Cardiac fibroblast (primary cell): ENCODE measurements around the gene FBXL16.

Experiments used
- DNase-seq, 2 donors: peaks; one replicate each; pipeline versions ENCODE4 v3.0.0 to v3.0.0-alpha.2; 2010; ENCODE audit warnings: low read depth in 2 of 2
- H3K4me3 ChIP-seq, 2 donors: replicated peaks in 1 of 2; 1 replicate in 1 of 2; 2 replicates in 1 of 2; pipeline ENCODE4 v1.5.1; 2011; ENCODE audit warnings: low read depth in 2 of 2, low read length in 2 of 2, mild to moderate bottlenecking in 2 of 2, moderate library complexity in 1 of 2
- TF ChIP-seq, protein P1 (sequence below): IDR thresholded peaks from one replicate; pipeline ENCODE4 v1.5.1; 2011; ENCODE audit warnings: low read depth, mild to moderate bottlenecking, low read length, inconsistent platforms

Gene FBXL16

DNA sequence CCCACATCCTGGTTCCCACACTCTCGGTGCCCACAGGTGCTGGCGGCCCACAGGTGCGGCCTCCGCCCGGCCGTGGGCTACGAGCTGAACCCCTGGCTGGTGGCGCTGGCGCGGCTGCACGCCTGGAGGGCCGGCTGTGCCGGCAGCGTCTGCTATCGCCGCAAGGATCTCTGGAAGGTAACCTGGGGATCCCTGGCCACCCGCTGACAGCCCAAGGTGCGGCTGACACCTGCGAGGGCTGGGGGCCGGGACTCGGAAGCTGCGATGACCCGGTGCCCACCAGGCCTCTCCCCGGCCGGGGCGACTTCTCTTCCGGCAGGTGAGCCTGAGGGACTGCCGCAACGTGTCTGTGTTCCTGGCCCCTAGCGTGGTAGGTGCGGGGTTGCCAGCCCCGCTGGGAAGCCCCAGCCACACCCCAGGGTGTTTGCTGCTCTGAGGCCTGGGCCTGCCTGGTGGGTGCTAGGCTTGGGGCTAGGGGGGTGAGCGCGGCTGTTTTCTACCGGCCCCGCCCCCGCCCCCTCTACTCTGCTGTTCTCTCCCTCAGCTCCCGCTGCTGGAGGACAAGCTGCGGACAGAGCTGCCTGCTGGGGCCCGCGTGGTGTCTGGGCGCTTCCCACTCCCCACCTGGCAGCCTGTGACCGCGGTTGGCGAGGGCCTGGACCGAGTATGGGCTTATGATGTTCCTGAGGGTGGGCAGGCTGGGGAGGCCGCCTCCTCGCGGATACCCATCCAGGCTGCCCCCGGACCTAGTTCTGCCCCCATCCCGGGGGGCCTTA, 16.4 kb upstream of the FBXL16 start:
- TF ChIP-seq, protein P1, sequence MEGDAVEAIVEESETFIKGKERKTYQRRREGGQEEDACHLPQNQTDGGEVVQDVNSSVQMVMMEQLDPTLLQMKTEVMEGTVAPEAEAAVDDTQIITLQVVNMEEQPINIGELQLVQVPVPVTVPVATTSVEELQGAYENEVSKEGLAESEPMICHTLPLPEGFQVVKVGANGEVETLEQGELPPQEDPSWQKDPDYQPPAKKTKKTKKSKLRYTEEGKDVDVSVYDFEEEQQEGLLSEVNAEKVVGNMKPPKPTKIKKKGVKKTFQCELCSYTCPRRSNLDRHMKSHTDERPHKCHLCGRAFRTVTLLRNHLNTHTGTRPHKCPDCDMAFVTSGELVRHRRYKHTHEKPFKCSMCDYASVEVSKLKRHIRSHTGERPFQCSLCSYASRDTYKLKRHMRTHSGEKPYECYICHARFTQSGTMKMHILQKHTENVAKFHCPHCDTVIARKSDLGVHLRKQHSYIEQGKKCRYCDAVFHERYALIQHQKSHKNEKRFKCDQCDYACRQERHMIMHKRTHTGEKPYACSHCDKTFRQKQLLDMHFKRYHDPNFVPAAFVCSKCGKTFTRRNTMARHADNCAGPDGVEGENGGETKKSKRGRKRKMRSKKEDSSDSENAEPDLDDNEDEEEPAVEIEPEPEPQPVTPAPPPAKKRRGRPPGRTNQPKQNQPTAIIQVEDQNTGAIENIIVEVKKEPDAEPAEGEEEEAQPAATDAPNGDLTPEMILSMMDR: no peak
- H3K4me3 ChIP-seq: peak overlapping the region; percentile 41 to 77
- no peak for DNase-seq

DNA sequence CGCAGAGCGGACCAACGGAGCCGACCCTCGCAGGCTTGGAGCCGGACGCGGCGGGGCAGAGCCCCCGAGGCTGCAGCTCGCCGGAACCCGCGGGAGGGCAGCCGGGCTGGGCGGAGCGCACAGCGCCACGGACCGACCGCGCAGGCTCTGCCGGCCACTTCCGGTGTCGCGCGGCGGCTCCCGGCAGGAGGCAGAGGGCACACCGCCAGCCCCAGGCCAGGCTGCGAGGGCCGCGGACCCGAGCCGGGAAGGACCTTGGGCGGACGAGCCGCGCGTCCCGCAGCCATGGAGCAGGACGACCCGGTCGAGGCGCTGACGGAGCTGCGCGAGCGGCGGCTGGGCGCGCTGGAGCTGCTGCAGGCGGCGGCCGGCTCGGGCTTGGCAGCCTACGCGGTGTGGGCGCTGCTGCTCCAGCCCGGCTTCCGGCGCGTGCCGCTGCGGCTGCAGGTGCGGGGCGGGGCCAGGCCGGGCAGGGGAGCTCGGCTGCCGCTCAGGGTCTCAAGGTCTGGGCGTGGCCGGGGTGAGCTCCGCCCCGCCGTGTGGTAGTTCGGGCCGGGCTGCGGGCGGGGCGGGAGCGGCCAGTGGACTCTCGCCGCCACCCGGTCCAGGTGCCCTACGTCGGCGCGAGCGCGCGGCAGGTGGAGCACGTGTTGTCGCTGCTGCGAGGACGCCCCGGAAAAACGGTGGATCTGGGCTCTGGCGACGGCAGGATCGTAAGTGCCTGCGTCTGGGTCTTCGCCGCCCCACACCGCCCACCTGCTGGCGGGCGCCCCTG, 15.6 kb upstream of the FBXL16 start, which contains the start of gene ANTKMT:
Gene ANTKMT (plus strand): TSS at position 157 of the 775 bp plus-strand sequence. CDS start 129 bp downstream, at position 286.
- TF ChIP-seq, protein P1: no peak
- DNase-seq: peak; percentile 62 to 79
- peak within 1 kb of the TSS; percentile 76 to 77 for H3K4me3 ChIP-seq

DNA sequence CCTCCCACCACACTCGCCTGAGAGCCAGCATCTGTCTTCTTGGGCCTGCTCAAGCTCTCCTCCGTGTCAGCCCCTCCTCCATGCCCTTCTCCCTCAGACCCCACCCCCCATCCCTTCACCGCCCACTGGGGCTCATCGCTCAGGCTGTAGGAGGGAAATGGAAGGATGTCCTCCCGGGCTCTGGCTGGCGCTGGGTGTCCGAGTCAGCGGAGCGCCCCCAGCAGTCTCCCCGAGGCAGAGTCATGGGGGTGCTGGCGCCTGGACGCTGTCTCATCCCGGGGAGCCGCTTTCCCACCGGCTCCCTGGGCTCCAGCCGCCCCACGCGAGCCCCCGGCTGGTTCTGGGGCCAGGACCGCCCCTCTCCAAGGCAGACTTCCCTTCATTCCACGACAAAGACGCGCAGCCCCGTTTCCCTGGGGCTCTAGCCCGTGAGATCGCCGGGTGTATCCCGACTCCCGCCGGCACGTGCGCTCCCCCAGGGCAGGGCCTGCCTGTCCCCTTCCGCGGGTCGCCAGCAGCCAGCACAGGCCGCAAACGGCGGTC, 14.9 kb upstream of the FBXL16 start:
- DNase-seq: peak; percentile 63 to 80
- H3K4me3 ChIP-seq: peak overlapping the region; percentile 76 to 77
- TF ChIP-seq, protein P1: no peak

DNA sequence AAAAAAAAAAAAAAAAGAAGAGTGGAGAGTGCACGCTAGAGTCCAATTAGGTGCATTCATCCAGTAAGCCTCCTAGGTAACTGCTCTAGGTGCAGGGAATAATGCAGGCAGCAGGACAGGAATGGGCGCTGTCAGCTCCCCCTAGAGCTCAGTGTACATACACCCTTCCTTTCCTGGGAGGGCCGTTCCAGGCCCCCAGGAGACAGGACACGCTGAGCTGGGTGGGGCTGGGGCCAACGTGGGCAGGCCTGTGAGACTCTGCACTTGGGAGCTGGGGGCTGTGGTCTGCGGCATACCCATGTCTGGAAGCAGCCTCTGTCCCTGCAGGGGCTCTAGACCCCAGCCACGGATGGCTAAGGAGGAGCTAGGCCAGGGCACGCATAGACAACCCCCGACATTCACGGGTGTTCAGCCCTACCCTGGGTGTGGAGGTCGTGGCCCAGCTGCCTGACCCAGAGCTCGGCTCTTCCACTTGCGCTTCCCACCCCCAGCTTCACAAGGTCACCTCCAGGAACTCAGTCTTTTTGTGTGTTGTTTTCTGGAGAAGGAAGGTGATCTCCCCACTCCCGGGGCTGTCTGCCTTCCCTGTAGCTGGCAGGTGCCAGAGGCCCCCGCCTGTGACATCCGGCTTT, 14.3 kb upstream of the FBXL16 start:
- TF ChIP-seq, protein P1: peak; percentile 29
- DNase-seq: no peak
- peak overlapping the region; percentile 76 to 77 for H3K4me3 ChIP-seq

DNA sequence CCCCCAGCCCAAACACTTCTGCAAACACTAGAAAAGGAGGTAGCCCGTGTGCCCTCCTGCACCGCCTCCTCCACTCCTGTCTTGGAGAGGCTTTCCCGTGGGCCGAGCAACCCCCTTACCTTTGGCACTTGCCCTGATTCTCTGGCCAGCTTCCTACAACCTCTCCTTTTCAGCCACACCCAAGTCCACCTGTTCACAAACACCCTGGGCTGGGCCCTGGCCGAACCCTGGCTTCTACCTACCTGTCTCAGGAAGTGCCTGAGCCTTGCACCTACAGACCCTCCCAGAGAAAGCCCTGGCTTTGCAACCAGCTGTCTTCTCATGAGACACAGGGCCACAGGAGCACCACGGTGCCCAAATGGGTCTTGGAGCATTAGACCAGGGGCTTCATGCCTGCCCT, 13.3 kb upstream of the FBXL16 start:
- DNase-seq: no peak
- H3K4me3 ChIP-seq: no peak overlapping the region
- TF ChIP-seq, protein P1: no peak

DNA sequence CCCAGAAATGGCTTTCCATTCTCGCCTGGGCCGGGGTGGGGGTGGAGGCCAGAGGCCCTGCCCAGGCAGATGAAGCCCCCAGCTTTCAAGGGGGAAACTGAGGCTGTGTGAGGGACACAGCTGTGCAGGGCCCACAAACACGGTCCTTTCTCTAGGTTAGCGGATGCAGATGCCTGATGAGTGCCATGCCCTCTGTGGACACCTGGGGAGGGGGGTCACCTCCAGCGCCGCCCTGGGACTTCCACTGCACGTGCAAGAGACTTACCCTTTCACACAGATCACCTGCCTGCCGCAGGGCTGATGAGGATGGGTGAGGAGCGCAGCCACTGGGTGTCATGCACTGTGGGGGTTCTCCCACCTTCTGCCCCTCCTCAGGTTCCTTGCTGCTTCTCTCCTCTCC, 12.8 kb upstream of the FBXL16 start:
- DNase-seq: no peak
- no peak overlapping the region for H3K4me3 ChIP-seq
- TF ChIP-seq, protein P1: no peak
